Upper lobe of left lung (tissue), 4 donors: ENCODE results near the gene SH3RF1.

Experiments used
- CTCF ChIP-seq, 6 experiments: fragments of 450-650 bp in 4 of 6; fragments of 200-600 bp in 2 of 6; sonication (generic) in 2 of 6; IDR thresholded peaks; one replicate each; pipeline ENCODE4 v1.5.1; 2016 to 2019; ENCODE audit warnings: antibody characterized with exemption in 6 of 6
- POLR2A ChIP-seq, 4 donors: fragments of 450-650 bp; IDR thresholded peaks; one replicate each; pipeline ENCODE4 v1.5.1; 2016 to 2017; ENCODE audit warnings: antibody characterized with exemption in 4 of 4, mild to moderate bottlenecking in 2 of 4

DNA sequence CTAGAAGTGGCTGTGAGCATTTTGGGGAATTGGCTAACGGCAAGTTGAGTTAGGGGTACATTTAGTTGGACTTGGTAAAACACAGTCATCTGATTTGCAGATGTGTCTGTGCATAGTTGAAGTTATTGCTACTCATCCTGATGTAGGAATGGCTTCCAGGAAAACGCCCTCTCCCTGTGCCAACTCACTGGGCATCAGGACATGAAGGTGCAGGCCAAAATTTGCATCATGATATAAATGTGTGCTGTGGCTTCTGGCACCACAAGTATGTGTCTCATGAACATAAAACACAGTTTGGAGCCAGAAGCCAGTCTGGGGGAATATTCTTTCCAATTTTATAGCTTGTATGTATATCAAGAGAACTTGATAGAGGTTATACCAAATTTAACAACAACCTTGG lies 206.5 kb downstream of the SH3RF1 start:
- no peak for TF ChIP-seq CTCF (IDR thresholded peaks at IDR 0.05)
- no peak for TF ChIP-seq POLR2A (IDR thresholded peaks at IDR 0.05)
